Measurements from ENCODE around the gene PELO. TPM values are rescaled to one million over a fixed set of nuclear protein-coding genes. Genes with fewer than 3 reads are reported as not detected.
"Not testable (repeated sequence)": the region's sequence is repeated elsewhere in the genome, so short reads cannot be mapped to it uniquely, and the experiment has no call there.

Gene PELO
- total RNA-seq, 1 donor from 2014 or later: 11.8 TPM

DNA sequence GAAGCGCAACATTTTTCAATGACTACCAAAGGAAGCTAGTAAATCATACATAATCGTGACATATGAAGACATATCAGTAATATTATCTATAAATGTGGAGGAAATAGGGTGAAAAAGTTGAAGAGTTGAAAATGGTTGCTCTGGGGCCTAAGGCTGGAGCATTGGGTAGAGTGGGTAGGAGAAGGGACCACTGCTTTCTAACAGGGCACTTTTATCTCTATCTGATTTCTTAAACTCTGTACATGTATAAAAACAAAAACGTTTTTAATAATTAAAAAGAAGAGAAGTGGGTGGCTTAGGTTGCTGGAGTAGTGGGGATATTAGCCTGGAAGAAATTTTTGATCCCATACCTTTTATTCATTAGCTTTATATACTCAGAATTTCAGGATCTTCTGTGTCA is 44.2 kb upstream of the PELO start:
- intact Hi-C loops (cut with DNase I): no loop called here
- Histone ChIP-seq H3K27ac (no peak overlapping the region), H3K36me3 (no peaks in the 10 kb centered on the region), H3K9me3 (no peaks in the 10 kb centered on the region), H3K4me3 (no peak overlapping the region), H3K4me1 (peaks cover 5% of the 10 kb centered on the region), H3K27me3 (no peaks in the 10 kb centered on the region)
- no peak for TF ChIP-seq POLR2AphosphoS5 (IDR thresholded peaks at IDR 0.05; ENCODE audit: insufficient read depth in 1 of 2, low read depth in 1 of 2)
- TF ChIP-seq, protein P1, sequence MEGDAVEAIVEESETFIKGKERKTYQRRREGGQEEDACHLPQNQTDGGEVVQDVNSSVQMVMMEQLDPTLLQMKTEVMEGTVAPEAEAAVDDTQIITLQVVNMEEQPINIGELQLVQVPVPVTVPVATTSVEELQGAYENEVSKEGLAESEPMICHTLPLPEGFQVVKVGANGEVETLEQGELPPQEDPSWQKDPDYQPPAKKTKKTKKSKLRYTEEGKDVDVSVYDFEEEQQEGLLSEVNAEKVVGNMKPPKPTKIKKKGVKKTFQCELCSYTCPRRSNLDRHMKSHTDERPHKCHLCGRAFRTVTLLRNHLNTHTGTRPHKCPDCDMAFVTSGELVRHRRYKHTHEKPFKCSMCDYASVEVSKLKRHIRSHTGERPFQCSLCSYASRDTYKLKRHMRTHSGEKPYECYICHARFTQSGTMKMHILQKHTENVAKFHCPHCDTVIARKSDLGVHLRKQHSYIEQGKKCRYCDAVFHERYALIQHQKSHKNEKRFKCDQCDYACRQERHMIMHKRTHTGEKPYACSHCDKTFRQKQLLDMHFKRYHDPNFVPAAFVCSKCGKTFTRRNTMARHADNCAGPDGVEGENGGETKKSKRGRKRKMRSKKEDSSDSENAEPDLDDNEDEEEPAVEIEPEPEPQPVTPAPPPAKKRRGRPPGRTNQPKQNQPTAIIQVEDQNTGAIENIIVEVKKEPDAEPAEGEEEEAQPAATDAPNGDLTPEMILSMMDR (IDR thresholded peaks at IDR 0.05): no peak
- no peak for TF ChIP-seq POLR2A (IDR thresholded peaks at IDR 0.05)
- DNase-seq (ENCODE audit: extremely low spot score in 2 of 2): no peak

GRCh38 chr5:52743970-52744369 is 43.7 kb upstream of the PELO start:
- intact Hi-C loops (cut with DNase I): no loop called here
- Histone ChIP-seq H3K4me3 (no peak overlapping the region), H3K27me3 (no peaks in the 10 kb centered on the region), H3K36me3 (no peaks in the 10 kb centered on the region), H3K9me3 (no peaks in the 10 kb centered on the region), H3K4me1 (peaks cover 5% of the 10 kb centered on the region), H3K27ac (no peak overlapping the region)
- no peak for TF ChIP-seq POLR2A (IDR thresholded peaks at IDR 0.05)
- TF ChIP-seq, protein P1 (IDR thresholded peaks at IDR 0.05): no peak
- DNase-seq (ENCODE audit: extremely low spot score in 2 of 2): no peak

GRCh38 chr5:52744867-52745458 is 42.8 kb upstream of the PELO start:
- H3K4me1 ChIP-seq; H3K27ac ChIP-seq; H3K27me3 ChIP-seq; H3K4me3 ChIP-seq; DNase-seq (ENCODE audit: extremely low spot score in 2 of 2); H3K9me3 ChIP-seq; H3K36me3 ChIP-seq; intact Hi-C loops (cut with DNase I): not testable (repeated sequence)

- H3K36me3 ChIP-seq: no peaks in the 10 kb centered on the region
- no peak overlapping the region for H3K27ac ChIP-seq
- intact Hi-C loops (cut with DNase I): no loop called here
Observed at GRCh38 chr5:52746539-52746938, 41.2 kb upstream of the PELO start.

DNA sequence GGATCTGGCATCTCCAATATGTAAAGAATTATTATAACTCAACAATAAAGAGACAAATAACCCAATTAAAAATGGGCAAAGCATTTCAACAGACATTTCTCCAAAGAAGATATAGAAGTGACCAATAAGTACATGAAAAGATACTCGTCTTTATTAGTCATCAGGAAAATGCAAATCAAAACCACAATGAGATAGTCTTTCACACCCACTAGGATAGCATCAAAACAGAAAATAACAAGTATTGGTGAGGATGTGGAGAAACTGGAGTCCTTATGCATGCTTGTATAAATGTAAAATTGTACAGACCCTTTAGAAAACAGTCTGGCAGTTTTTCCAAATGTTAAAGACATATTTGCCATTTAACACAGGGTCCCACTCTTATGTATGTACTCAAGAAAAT is 39.1 kb upstream of the PELO start:
- H3K27me3 ChIP-seq: no peaks in the 10 kb centered on the region
- TF ChIP-seq, protein P1 (IDR thresholded peaks at IDR 0.05): no peak
- TF ChIP-seq POLR2A (IDR thresholded peaks at IDR 0.05) (no peak), POLR2AphosphoS5 (IDR thresholded peaks at IDR 0.05; ENCODE audit: insufficient read depth in 1 of 2, low read depth in 1 of 2) (no peak)
- H3K36me3 ChIP-seq: no peaks in the 10 kb centered on the region
- H3K4me1 ChIP-seq: peaks cover 5% of the 10 kb centered on the region
- no peaks in the 10 kb centered on the region for H3K9me3 ChIP-seq
- H3K27ac ChIP-seq: no peak overlapping the region
- no peak for DNase-seq (ENCODE audit: extremely low spot score in 2 of 2)
- intact Hi-C loops (cut with DNase I): no loop called here
- H3K4me3 ChIP-seq: no peak overlapping the region

More at GRCh38 chr5:52746539-52746938, 41.2 kb upstream of the PELO start:
- no peaks in the 10 kb centered on the region for H3K27me3 ChIP-seq
- no peak for DNase-seq (ENCODE audit: extremely low spot score in 2 of 2)
- H3K9me3 ChIP-seq: no peaks in the 10 kb centered on the region
- TF ChIP-seq, protein P1 (IDR thresholded peaks at IDR 0.05): no peak
- H3K4me3 ChIP-seq: no peak overlapping the region
- peaks cover 5% of the 10 kb centered on the region for H3K4me1 ChIP-seq

- Histone ChIP-seq H3K36me3 (no peaks in the 10 kb centered on the region), H3K4me1 (no peaks in the 10 kb centered on the region), H3K4me3 (no peak overlapping the region), H3K27ac (no peak overlapping the region), H3K27me3 (no peaks in the 10 kb centered on the region), H3K9me3 (no peaks in the 10 kb centered on the region)
- no peak for DNase-seq (ENCODE audit: extremely low spot score in 2 of 2)
- TF ChIP-seq POLR2A (IDR thresholded peaks at IDR 0.05) (no peak), POLR2AphosphoS5 (IDR thresholded peaks at IDR 0.05; ENCODE audit: insufficient read depth in 1 of 2, low read depth in 1 of 2) (no peak)
- TF ChIP-seq, protein P1 (IDR thresholded peaks at IDR 0.05): no peak
- intact Hi-C loops (cut with DNase I): no loop called here
Observed at GRCh38 chr5:52749666-52750065, 38.0 kb upstream of the PELO start.
